ENCODE results near the gene SNW1.

DNA sequence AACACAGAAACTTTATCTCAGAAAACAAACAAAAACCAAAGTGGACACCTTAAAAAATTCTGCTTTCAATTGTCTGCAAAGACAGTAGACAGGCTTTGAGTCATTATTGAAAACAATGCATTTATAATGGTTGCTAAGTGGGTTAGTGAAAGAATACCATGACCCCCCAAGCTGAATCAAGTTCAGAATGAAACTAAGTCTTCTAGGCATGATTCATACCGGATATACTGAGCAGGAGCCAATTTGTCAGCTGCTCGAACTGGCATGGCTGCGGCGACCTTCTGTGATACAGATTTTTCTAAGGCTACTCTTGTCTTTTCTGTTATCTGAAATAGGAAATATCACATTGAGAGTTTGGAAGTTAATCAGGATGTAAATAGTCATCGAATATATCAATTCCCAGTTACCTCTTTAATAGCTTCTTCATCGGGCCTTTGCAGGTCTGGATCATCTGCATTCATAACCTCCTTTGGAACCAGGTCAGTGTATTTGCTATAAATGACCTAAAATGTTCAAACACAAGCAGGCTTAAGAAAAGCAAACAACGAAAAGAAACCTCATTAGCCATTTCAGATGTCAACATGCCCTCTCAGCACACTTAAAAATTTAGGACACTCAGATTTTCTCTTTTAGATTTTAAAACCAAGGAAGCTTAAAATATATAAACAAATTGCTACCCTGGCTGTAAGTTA lies 22.3 kb downstream of the SNW1 start:
- no peak for TF ChIP-seq GATA2 (IDR thresholded peaks at IDR 0.05; ENCODE audit: low read depth, low read length)
- TF ChIP-seq GATA3 (IDR thresholded peaks at IDR 0.05; ENCODE audit: low read depth, low read length), result no peak
